HepG2 (cell line): ENCODE results near the gene STX1B. TPM values are rescaled to one million over a fixed set of nuclear protein-coding genes. Genes with fewer than 3 reads are reported as not detected.

Experiments used
- CSRNP2 ChIP-seq: sonication (generic); formaldehyde crosslinking; conservative IDR thresholded peaks from 2 replicates; pipeline ENCODE4 v1.8.0; 2022; ENCODE audit warnings: low read depth, missing genetic modification reagents
- DR1 ChIP-seq: sonication (generic); formaldehyde crosslinking; IDR thresholded peaks from 2 replicates; pipeline ENCODE4 v1.8.0; 2021; ENCODE audit warnings: mild to moderate bottlenecking, missing genetic modification reagents, inconsistent platforms
- ELF4 ChIP-seq: sonication (generic); formaldehyde crosslinking; IDR thresholded peaks from 2 replicates; pipeline ENCODE4 v1.5.0; 2020; ENCODE audit warnings: missing genetic modification reagents, mild to moderate bottlenecking, moderate library complexity, borderline replicate concordance
- GATAD2A ChIP-seq: IDR thresholded peaks from 2 replicates; pipeline ENCODE4 v1.6.1; 2016
- HNRNPLL ChIP-seq: fragments of 200-400 bp; formaldehyde crosslinking; IDR thresholded peaks from 2 replicates; pipeline ENCODE4 v1.6.1; 2017; ENCODE audit warnings: mild to moderate bottlenecking, low read depth, low read length; ENCODE audit not compliant: poor library complexity, severe bottlenecking
- HOXA3 ChIP-seq: sonication (generic); formaldehyde crosslinking; IDR thresholded peaks from 2 replicates; pipeline ENCODE4 v1.5.0; 2020; ENCODE audit warnings: missing genetic modification reagents
- KLF15 ChIP-seq: sonication (generic); formaldehyde crosslinking; IDR thresholded peaks from 2 replicates; pipeline ENCODE4 v1.8.1; 2023; ENCODE audit warnings: borderline replicate concordance, mild to moderate bottlenecking, inconsistent platforms, missing genetic modification reagents, mixed read lengths
- MXD1 ChIP-seq: sonication (generic); formaldehyde crosslinking; IDR thresholded peaks from 2 replicates; pipeline ENCODE4 v1.4.0; 2020; ENCODE audit warnings: mild to moderate bottlenecking, missing genetic modification reagents
- NFE2L1 ChIP-seq: sonication (generic); formaldehyde crosslinking; IDR thresholded peaks from 2 replicates; pipeline ENCODE4 v1.4.0; 2020; ENCODE audit warnings: missing genetic modification reagents, mild to moderate bottlenecking, borderline replicate concordance
- NFIC ChIP-seq: IDR thresholded peaks from 2 replicates; pipeline ENCODE4 v1.6.1; 2012; ENCODE audit warnings: mild to moderate bottlenecking, low read length, inconsistent platforms
- NR2C2 ChIP-seq: sonication (generic); formaldehyde crosslinking; IDR thresholded peaks from 2 replicates; pipeline ENCODE4 v1.4.0; 2020; ENCODE audit warnings: missing genetic modification reagents, mild to moderate bottlenecking, moderate library complexity, borderline replicate concordance
- PAX8 ChIP-seq: sonication (generic); formaldehyde crosslinking; IDR thresholded peaks from 2 replicates; pipeline ENCODE4 v1.8.0; 2022; ENCODE audit warnings: mild to moderate bottlenecking, missing genetic modification reagents, borderline replicate concordance
- PCBP1 ChIP-seq: fragments of 200-400 bp; formaldehyde crosslinking; IDR thresholded peaks from 2 replicates; pipeline ENCODE4 v1.6.1; 2017; ENCODE audit warnings: mild to moderate bottlenecking, low read depth, low read length, borderline replicate concordance
- PPARG ChIP-seq: conservative IDR thresholded peaks from 2 replicates; pipeline ENCODE4 v1.6.1; 2016; ENCODE audit warnings: missing biosample characterization, missing genetic modification reagents
- RBM39 ChIP-seq: fragments of 200-400 bp; formaldehyde crosslinking; IDR thresholded peaks from one replicate; pipeline ENCODE4 v1.6.1; 2018; ENCODE audit warnings: antibody characterized with exemption, mild to moderate bottlenecking, low read depth, low read length; ENCODE audit not compliant: poor library complexity, severe bottlenecking
- SCMH1 ChIP-seq: sonication (generic); formaldehyde crosslinking; IDR thresholded peaks from 2 replicates; pipeline ENCODE4 v1.9.0; 2021; ENCODE audit warnings: missing genetic modification reagents, mild to moderate bottlenecking, borderline replicate concordance
- THAP7 ChIP-seq: sonication (generic); formaldehyde crosslinking; IDR thresholded peaks from 2 replicates; pipeline ENCODE4 v1.8.1; 2023; ENCODE audit warnings: mild to moderate bottlenecking, missing genetic modification reagents
- TSC22D2 ChIP-seq: sonication (generic); formaldehyde crosslinking; IDR thresholded peaks from 2 replicates; pipeline ENCODE4 v1.5.1; 2020; ENCODE audit warnings: missing genetic modification reagents, mild to moderate bottlenecking, borderline replicate concordance
- ZSCAN25 ChIP-seq: sonication (generic); formaldehyde crosslinking; IDR thresholded peaks from 2 replicates; pipeline ENCODE4 v1.8.0; 2022; ENCODE audit warnings: mild to moderate bottlenecking, missing genetic modification reagents
- polyA plus RNA-seq, 8 experiments: library from polyadenylated mRNA; depleted of rRNA in 3 of 8; stranded (reverse) in 7 of 8; unstranded in 1 of 8; fragments of >200 nt; fragmentation: Illumina TruSeq in 4 of 8; extraction: Trizol in 4 of 8; gene quantifications; 2 replicates each; pipeline versions ENCODE4 v1.2.1 to v1.2.3, GENCODE V29; 2011 to 2016; ENCODE audit warnings: low read depth in 4 of 8, missing spikeins in 1 of 8, mixed read lengths in 1 of 8; ENCODE audit not compliant: insufficient read depth in 1 of 8
- total RNA-seq, 5 experiments: library from RNA; depleted of rRNA; stranded (reverse); fragments of >200 nt; fragmentation: Illumina TruSeq; extraction: Trizol; gene quantifications; 2 replicates each; pipeline ENCODE4 v1.2.3, GENCODE V29; 2016; ENCODE audit warnings: low read depth in 1 of 5
- TF ChIP-seq, protein P1 (sequence below): sonication (generic); formaldehyde crosslinking; IDR thresholded peaks from 2 replicates; pipeline ENCODE4 v1.4.0; 2020; ENCODE audit warnings: missing genetic modification reagents, mild to moderate bottlenecking, borderline replicate concordance

STX1B gene
- total and polyA plus RNA-seq, 2 of the 13 experiments (the other 11 are each of a cell fraction or from before 2014, with no cell fraction given), result 2.1 to 3.0 TPM

DNA sequence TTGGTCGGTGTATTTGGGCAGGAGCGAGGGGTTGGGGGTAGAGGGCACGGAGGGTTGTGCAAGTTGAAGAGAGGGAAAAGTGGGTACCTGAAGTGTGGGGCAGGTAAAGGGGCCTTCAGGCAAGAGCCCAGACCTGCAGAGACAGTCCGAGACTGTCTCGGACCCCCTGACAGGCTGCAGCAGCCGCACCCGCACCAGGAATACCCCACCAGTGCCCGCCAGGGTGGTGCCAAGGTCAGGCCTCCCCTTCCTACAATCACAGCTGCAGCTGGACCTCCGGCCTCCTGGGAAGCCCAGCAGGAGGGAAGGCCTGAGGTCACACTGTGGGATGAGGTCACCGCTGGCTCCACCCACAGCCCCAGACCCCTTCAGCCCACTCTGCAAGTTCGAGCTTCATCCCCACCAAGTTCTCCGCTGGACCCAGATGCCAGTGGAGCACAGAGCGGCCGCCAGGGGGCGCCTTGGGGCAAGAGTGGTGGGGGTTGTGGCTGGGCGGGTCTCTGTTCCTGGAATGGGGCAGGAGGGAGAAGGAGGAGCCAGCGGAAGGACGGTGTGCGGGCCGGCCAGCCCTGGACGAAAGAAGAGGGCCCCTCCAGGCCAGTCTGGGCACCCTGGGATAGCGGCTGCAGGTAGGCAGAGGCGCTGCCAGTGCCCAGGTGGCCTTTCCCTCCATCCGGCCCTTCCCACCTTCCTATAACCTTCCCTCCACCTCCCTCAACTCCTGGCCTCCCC lies 25.6 kb downstream of the STX1B start, which contains the start of gene HSD3B7 (continued):
- TF ChIP-seq HOXA3 (peak; percentile 53; the same call in 1 of the 2 replicates), GATAD2A (CRISPR knock-in tag) (no peak), NR2C2 (CRISPR knock-in tag) (no peak), ZSCAN25 (no peak), SCMH1 (CRISPR knock-in tag) (no peak), THAP7 (no peak), DR1 (peak; percentile 22; the same call in 1 of the 2 replicates), PCBP1 (peak; percentile 96), ELF4 (peak; percentile 61; the same call in 1 of the 2 replicates), CSRNP2 (CRISPR knock-in tag) (no peak), MXD1 (CRISPR knock-in tag) (0 out of 2 replicates have a peak, but pooled peaks have one; percentile 36), PPARG (CRISPR knock-in tag) (0 out of 2 replicates have a peak, but pooled peaks have one; percentile 29), HNRNPLL (peak; percentile 52), KLF15 (CRISPR knock-in tag) (0 out of 2 replicates have a peak, but pooled peaks have one; percentile 38), NFIC (no peak), NFE2L1 (no peak), TSC22D2 (CRISPR knock-in tag) (0 out of 2 replicates have a peak, but pooled peaks have one; percentile 21), PAX8 (CRISPR knock-in tag) (no peak), RBM39 (peak; percentile 71)
- TF ChIP-seq, protein P1, sequence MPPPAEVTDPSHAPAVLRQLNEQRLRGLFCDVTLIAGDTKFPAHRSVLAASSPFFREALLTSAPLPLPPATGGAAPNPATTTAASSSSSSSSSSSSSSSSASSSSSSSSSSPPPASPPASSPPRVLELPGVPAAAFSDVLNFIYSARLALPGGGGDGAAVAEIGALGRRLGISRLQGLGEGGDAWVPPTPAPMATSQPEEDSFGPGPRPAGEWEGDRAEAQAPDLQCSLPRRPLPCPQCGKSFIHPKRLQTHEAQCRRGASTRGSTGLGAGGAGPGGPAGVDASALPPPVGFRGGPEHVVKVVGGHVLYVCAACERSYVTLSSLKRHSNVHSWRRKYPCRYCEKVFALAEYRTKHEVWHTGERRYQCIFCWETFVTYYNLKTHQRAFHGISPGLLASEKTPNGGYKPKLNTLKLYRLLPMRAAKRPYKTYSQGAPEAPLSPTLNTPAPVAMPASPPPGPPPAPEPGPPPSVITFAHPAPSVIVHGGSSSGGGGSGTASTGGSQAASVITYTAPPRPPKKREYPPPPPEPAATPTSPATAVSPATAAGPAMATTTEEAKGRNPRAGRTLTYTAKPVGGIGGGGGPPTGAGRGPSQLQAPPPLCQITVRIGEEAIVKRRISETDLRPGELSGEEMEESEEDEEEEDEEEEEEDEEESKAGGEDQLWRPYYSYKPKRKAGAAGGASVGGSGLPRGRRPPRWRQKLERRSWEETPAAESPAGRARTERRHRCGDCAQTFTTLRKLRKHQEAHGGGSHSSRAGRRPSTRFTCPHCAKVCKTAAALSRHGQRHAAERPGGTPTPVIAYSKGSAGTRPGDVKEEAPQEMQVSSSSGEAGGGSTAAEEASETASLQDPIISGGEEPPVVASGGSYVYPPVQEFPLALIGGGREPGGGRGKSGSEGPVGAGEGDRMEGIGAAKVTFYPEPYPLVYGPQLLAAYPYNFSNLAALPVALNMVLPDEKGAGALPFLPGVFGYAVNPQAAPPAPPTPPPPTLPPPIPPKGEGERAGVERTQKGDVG (CRISPR knock-in tag), result no peak; the same call in none of the 2 replicates
